ENCODE measurements around the gene CNTNAP2. TPM values are rescaled to one million over a fixed set of nuclear protein-coding genes. Genes with fewer than 3 reads are reported as not detected.

Gene CNTNAP2
- polyA plus RNA-seq, 1 donor, result 6.1 TPM

DNA sequence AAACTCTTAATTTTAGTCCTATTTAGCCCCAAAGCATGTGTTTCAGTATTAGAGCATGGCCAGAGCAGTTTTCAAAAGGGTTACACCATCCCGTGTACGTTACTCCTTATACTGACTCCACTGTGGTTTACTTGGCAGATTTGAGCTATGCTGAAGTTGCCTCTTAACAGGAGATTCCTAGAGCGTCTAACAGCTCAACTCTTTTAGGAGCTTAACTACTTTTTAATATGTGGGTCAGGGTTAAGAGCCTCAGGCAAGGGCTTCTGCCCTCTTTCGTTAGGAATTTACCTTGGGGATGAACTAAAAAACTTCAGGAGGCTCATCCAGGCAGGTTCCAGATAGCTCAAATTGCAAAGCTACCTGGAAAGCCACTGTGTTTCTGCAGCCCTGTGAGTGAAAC, 1799.2 kb downstream of the CNTNAP2 start:
- no peak for DNase-seq (ENCODE audit: low read depth)

DNA sequence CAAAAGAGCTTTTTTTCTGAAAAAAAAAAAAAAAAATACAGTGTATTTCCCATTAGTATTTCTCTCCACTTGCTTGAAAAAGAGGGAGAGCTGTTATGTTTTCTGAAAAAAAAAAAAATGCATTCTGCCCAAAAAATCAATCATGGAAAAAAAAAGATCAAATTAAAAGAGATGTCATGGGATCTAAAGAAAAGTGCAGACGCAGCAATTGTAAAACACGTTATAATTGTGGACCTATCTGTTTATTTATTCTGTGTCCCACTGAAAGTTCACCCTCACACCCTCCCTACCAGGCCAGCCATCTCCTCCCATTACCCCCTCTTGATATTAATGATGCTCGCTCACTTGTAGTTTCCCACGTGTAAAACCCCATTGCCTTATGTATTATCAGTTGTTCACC, 1800.0 kb downstream of the CNTNAP2 start:
- no peak for DNase-seq (ENCODE audit: low read depth)

DNA sequence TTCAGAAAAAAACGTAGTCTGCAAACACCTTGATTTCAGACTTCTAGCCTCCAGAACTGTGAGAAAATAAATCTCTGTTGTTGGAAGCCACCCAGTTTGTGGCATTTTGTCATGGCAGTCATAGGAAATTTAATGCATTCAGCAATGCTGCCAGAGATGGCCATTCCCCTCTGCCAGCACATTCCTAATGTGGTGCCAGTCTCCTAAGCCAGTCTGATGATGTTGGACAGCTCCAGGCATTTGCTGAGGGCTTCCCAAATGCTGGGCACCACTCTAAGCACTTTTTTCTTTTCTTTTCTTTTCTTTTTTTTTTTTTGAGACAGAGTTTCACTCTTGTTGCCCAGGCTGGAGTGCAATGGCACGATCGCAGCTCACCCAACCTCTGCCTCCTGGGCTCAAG, 1807.2 kb downstream of the CNTNAP2 start:
- no peak for DNase-seq (ENCODE audit: low read depth)

DNA sequence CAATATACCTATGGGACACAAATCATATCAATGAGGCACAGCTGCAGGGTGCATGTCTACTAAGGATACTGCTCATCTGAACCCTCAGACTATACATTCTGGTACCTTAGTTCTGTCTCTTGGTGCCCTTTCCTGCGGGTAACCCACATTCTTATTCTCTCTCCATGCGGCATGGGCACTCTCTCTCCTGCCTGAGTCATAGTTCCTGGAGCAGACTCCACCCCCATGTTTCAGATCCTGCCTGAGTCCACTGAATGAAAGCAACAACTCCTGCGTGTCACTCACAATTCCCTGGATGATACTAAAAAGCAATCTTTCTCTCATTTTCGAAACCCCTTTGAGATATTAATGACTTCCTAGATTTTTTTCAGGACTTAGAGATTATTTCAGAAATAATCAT, 1820.8 kb downstream of the CNTNAP2 start:
- no peak for DNase-seq (ENCODE audit: low read depth)

DNA sequence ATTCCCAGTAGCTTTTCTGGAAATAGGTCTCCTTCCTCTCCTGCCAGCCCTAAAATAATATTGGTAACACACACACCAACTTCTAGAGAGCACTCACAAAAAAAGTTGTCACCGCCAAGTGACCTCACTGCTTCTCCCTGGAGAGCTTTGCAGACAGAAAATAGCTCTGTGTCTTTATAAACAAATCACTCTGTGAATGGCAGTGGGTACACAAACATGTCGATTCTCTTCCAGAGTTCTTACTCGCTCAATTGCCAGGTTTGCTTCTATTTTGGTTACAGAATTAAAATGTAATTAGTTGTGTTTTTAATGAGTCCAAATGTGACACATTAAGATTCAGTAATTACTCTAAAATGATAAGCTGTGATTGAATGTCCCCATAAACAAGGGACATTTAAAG, 1824.8 kb downstream of the CNTNAP2 start:
- DNase-seq (ENCODE audit: low read depth), result no peak

DNA sequence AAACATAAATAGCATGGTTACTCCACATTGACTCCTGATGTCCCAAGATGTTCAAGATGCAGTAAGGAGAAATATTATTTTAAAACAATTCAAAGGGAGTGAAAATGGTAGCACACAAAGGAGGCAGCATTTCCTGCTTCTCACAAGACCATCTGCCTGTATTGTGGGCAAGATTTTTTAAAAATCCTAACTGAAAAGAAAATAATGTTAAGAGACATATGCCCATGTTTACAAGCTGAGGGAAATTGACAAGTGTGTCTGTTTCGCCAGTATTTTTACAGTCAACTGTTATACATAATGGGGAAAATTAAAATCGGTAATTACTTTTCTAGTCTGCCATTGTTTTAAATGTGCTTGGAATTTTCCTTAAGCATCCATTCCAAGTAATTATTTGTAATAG, 1827.7 kb downstream of the CNTNAP2 start:
- no peak for DNase-seq (ENCODE audit: low read depth)

DNA sequence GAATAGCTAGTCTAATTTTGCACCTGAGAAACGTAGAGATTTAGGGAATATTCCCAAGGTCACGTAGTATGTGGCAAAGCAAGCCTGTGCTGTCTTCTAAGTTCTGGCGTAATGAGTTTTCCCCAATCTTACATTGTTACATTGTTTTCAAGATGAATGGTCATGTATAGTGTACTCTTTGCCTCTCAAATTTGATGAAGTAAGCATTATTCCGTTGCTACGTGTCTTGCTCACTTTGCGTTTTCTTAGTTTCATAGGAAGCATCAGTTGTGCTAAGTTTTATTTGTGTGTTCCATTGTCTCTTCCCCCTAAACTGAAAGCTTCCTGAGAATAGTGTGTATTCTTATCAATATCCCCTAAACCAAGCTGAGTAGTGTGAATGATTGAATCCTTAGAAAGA, 1836.3 kb downstream of the CNTNAP2 start:
- DNase-seq (ENCODE audit: low read depth), result no peak

DNA sequence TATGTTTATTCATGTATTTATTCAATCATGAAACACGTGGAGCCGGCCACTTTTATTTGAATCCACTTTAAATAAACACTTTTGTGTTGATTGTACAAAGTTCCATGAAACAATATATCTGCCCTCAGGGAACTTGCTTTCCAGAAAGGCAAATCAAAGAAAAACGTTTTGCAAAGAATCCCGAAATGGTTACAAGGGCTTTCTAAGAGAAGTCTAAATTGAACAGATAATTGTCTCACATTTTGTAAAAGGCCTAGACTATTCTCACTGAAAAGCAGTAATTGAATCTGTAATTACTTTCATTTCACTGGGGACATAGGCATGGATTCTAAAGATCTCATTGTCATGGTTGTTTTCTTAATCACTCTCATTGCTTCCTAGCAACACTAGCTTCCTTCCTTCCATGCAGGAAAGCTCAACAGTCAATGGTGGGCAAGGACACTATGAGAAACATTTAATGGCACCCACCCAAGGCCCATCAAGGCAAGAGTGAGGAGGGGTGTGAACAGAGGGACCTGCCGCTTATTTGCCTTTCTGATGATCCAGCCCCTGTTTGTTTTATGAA, 1851.5 kb downstream of the CNTNAP2 start:
- no peak for DNase-seq (ENCODE audit: low read depth)

DNA sequence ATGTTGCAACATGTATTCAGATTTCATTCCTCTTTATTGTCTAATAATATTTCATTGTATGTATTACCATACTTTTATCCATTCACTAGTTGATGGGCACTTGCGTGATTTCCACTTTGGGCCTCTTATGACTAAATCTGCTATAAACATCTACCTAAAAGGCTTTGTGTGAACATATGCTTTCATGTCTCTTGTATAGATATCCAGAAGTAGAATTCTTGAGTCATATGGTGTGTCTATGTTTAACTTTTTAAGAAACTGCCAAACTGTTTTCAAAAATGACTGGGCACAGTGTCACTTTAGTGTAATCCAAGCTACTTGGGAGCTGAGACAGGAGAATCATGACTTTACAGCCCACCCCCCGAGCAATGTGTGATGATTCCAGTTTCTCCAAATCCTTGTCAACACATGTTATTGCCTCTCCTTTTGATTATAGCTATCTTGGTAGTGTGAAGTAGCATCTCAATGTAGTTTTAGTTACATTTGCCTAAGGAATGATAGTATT, 1855.1 kb downstream of the CNTNAP2 start:
- no peak for DNase-seq (ENCODE audit: low read depth)

DNA sequence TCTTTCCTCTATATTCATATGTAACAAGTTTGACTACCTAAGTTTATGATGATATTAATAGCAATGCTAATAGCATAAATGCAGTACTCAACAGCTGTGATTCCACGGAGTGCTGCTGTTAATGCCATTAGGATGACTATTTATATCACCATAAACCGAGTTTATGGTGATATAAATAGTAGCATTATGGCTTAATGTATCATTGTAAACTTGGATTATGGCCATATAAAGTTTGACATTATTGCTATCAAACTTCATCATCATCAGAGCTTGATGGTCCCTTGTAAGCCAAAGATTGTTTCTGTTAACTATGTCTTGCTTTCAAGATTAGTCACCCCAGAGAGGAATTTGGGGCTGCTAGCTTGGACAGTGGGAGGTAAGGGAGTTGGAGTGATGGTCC, 1861.6 kb downstream of the CNTNAP2 start:
- DNase-seq (ENCODE audit: low read depth), result no peak

DNA sequence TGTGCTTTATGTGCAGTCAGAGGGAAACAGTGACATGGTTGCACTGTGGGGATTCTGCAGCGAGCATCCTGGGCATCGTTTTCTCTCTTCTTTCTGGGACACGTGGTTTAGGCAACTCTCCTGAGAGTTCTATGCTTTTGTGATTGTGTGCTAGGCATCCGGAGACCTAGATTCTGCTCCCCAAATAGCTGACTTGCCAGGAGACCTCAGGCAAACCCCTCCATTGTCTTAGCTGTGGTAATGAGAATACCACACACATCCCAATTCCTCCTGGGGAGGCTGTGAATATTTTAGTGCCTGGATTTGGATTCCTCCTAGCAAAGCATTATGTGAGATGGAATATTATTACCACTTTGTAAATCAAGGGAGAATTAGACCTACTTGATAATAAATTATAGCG, 1862.0 kb downstream of the CNTNAP2 start:
- DNase-seq (ENCODE audit: low read depth), result no peak

DNA sequence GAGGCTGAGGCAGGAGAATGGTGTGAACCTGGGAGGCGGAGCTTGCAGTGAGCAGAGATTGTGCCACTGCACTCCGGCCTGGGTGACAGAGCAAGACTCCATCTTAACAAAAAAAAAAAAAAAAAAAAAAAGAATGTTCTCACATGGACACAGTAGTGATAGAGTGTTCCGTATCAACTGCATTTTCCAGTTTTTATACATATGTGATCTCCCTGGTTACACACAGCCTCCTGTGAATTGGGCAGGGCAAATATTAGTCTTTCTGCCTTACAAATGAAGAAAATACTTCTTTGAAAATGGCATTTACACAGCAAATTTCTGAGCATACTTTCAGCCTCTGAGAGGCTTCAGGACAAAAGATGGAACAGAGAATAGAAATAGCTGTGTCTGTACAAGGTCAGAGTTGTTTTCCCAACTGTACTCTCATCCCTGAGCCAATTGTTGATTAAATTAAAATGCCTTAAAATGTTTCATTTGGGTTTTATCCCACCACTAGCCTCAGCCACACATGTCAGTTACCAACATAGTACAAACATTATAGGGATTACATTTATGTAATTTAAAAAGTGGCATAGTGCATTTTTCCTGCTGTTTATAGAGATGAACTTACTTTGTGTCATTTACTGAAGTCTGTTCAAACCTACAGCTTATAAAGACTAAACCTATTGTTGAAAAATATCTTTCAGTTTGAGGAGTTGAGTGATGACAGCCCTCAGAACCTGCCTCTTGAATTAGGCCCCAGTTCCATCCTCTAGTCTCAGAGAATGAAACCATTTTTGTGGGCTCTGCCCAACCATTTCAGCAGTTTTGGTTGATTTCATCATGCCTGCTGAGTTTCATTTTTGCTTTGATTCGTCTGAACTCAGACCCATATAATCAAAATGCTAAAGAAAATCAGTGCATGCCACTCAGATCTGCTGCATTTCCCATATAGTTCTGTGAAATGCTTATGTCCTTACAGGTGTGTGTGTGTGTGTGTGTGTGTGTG, 1864.5 kb downstream of the CNTNAP2 start:
- no peak for DNase-seq (ENCODE audit: low read depth)

DNA sequence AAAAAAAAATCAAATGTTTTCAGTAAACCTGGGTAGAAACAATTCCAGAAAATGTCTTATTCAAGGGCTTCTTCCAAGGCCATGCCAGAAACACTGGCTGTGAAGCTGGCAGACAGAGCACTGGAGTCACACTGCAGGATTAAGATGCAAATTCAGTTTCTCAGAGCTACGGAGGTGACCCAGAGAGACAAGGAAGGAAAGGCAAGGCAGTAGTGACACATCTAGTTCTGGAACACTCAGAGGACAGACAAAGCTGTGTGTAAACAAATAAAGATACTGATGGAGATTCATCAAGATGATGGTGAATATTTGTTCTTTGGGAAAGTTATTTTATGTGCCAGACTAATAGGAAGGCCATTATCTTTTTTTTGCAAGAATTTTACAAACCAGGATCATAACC, 1865.7 kb downstream of the CNTNAP2 start:
- no peak for DNase-seq (ENCODE audit: low read depth)

DNA sequence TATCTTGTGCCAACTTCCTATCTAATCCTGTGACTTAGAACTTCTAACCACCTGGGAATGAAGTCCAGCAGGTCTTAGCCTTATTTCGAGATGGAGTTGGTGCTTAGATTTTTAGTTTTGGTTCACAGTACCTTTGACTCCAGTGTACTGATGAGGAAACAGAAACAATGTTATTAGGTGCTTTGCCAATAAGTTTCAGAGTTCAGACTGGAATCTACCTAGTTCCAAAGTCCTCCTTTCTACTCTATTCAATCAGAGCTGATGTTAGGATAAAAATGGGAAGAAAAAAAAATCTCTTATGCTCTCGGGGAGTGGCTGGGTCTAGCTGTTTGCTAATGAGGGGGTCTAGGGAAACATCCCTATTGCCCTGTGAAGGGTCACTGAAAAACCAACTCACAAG, 1867.7 kb downstream of the CNTNAP2 start:
- DNase-seq (ENCODE audit: low read depth), result no peak

DNA sequence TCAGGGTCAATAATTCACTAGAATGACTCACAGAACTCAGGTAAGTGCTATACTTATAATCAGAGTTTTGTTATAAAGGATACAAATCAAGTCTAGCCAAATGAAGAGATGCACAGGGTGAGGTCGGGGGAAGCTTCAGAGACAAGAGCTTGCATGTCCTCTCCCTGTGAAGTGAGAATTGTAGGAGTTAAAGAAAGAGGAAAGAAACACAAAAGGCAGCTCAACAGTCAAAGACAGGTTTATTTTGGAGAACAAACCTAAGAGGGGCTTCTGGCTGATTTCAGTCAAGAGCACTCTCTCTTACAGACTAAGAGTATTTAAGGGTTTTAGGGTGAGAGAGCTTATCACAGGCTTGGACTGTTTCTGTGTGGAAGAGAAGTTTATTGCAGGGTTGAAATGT, 1873.5 kb downstream of the CNTNAP2 start:
- DNase-seq (ENCODE audit: low read depth), result no peak

DNA sequence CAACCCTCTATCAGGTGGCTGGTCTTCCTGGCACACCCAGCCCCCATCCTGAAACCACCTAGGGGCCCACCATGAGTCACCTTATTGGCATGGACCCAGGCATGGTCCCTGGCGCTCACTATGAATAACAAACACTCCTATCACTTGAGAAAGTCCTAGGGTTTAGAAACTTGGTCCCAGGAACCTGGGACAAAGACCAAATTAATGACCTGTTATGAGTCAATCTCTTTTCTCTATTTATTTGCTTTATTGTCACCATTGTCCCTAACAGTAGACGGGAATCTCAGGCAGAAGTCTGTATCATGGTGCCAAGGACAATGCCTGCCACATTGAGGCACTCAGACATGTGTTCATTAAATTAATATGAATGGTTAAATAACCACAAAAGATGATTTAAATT, 1874.3 kb downstream of the CNTNAP2 start:
- DNase-seq (ENCODE audit: low read depth), result no peak

DNA sequence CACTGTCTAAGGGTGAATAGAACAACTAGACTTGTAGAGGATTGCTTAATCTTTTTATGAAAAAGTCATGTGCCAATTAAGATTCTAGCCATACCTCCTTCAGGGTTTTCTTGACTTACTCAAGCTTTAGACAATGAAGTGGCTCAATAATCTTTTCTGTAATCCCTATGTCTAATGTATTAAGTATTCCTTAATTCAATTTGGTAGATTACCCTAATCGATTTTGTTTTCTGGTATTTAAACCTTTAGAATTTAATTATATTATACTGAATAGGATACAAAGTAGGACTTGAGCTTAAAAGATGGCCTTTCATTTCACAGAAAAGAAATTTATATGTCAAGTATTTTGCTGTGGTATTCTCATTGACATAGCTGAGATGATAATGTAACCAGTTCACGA, 1876.1 kb downstream of the CNTNAP2 start:
- no peak for DNase-seq (ENCODE audit: low read depth)

DNA sequence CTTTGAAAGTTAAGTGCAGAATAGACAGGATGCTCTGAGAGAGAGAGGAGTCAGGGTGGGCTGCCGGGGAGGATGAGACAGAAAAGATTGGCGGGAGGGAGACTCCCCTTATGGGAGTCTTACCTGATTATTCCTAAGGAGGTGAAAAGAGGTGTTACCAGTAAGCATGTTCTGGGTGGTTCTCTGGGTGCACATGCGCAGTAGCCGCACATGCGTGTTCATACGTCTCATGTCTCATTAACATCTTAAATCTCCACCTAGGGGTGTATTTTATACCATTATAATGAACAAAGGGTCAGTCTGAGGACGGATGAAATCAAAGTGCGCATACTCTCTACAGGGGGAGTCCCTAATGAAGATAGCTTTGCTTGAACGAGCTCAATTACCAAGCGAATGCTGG, 1881.0 kb downstream of the CNTNAP2 start:
- DNase-seq (ENCODE audit: low read depth), result no peak

DNA sequence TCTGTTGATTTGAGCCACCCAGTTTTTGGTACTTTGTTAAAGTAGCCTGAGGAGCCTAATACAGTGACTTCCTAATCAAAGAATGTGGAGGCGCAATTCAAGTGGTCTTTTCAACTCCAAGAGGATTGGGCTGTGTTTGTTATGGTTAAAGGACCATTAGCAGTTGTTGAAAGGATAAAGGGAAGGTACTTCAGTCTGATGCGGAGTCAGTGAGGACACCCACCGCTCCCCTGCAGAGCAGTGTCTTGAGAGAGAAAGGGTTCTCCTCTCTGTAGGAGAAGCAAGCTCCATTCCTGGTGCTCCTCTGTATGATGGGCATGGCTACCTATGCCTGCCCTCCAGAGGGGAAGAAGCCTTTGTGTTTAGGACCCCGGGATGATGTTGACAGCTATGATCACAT, 1883.4 kb downstream of the CNTNAP2 start:
- no peak for DNase-seq (ENCODE audit: low read depth)

DNA sequence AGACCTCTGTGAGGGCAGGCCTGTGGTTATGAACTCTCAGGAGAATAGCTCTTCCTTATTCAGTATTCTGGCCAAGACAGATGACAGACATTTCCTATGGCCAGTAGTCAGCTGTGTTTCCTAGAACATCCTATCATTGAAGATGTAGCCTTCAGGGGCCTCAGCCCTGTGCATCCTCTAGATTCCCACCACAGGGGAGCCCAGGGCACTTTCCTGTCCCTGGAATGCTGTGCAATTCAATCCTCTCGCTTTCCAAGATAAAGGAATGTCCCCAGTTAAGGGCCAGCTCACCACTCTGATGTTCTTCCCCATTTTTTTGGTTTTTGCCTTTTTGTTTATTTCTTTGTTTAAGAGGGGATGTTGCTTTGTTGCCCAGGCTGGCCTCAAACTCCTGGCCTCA, 1895.2 kb downstream of the CNTNAP2 start:
- no peak for DNase-seq (ENCODE audit: low read depth)

DNA sequence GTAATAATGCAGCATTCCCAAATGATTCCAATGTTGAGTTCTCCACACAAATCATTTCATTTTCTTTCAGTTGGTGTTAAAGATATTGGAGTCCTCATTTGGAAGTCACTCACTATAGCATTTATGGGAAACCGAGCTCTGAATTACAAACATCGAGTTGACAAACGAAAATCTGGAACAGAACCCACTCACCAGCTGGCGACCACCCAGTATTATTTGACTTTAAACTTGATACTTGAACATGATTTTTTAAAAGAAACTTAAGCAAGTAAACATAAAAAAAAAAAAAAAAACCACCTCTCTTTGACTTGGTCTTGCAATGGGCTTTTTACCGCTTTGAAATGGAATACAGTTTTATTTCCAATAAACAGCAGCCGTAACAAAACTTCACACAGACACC, 1897.4 kb downstream of the CNTNAP2 start:
- no peak for DNase-seq (ENCODE audit: low read depth)

DNA sequence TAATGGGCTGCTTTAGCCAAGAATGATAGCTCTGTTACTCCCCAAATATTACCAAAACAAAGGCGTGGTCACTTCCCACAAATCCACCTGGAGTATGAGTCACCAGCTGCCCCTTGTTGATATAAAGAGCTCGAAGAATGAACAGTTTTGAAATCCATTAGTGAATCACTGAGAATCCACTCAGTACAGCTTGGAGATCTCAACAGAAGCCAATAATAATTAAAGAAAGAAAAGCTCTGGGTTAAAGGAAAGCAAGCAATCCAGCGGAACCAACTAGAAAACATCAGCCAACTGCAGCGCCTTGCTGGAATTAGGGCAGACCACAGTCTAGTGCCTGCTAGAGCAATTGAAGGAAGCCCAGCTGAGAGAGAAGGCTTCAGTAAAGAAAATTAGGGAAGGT, 1897.9 kb downstream of the CNTNAP2 start:
- DNase-seq (ENCODE audit: low read depth), result no peak

DNA sequence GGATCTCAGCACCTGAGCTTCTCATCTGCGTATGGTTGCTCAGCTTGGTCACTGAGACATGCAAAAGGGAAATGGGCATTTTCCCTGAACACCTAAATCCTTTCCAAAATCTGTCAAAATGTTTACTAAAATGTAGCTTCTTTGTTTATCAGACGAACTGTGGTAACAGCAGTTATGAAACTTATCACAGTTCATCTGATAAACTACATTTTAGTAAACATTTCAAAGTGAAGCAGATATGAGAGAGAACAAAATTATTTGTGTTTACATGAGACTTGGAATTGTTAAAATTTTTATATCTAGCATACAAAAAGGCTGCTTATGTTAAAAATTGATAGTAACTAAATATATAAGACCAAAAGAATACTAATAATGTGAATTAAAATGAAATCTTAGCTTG, 1900.5 kb downstream of the CNTNAP2 start:
- no peak for DNase-seq (ENCODE audit: low read depth)
